Suppressor macrophage (primary cell): ENCODE results near the gene SMAD5.

Experiments used
- DNase-seq, 4 experiments: peaks; one replicate each; pipeline ENCODE4 v3.0.0-alpha.2; 2020 to 2022

SMAD5 gene

DNA sequence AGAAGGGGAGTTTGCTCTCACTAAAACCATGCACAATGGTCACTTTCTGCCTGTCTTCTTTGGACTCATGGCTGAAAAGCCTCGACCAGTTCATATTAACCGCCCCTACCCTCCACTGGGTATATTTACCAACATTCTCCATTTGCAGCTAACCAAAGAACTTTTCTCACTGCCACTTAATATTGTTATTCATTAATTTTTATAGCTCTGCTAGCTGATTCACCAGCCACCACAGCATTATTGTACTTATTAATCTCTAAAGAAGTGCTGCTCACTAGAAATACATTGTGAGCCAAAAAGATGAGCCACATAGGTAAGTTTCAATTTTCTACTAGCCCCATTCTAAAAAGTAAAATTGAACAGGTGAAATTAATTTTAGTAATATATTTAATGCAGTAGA is 93.8 kb downstream of the SMAD5 start:
- no peak for DNase-seq

- peak in 3 of 4 experiments; percentile 8 to 20 (median 9) for DNase-seq
These were observed 95.6 kb downstream of the SMAD5 start for GRCh38 chr5:136228136-136228757.

DNA sequence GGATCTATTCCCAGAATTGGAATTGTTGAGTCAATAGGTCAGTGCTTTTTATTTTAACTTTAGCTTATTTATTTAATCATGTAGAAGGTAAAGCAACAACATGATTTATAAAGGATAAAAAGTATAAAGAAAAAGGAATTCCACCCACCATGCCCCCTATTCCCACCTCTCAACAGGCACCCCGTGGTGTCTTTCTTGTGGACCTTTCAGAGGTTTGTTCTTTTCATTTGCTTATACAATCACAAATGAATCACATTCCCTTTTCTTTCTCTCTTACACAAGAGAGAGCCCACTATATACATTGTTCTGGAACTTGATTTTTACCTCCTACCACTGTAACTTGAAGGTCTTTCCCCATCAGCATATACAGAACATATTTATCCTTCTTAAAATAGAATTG is 97.5 kb downstream of the SMAD5 start:
- no peak for DNase-seq

- DNase-seq = no peak
These were observed 99.7 kb downstream of the SMAD5 start for GRCh38 chr5:136232316-136232715.
